ENCODE data around the gene CLIC1.

Gene CLIC1

DNA sequence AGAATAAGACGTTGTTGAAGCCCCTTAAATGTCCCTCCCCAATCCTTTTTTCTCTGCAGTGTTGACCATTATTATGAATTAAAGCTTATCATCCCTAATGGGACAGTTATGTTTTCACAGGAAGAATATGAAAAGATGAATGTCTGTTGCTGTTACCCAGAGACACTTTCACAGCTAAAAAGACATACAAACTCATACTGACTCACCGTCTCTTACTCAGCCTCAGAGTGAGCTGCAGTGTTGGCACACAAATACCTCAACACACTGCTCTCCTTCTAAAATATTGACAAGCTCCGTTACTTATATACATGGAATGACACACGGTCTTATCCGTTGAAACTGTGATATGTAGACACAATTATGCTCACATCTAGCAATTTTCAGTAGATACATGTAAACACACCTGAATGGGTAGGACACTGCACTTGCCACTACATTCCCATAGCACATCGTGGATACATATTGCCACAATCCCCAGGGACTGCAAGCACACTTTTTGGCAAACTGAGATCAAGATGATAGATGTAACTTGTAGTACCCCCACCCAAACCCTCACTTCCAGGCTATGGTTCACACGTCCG is 16.5 kb upstream of the CLIC1 start:
- H3K4me1 ChIP-seq (ENCODE audit: low read depth, poor library complexity, severe bottlenecking), result no peaks in the 10 kb centered on the region
- H3K27me3 ChIP-seq (ENCODE audit: insufficient read depth, low read depth), result no peaks in the 10 kb centered on the region
- H3K27ac ChIP-seq, result no peak overlapping the region
- no peak overlapping the region for H2AFZ ChIP-seq (ENCODE audit: low read depth)
- no peaks in the 10 kb centered on the region for H4K20me1 ChIP-seq (ENCODE audit: insufficient read depth)
- H3K4me3 ChIP-seq (IDR thresholded peaks at IDR 0.05; ENCODE audit: insufficient read depth, low read depth, low read length), result no peak overlapping the region
- no peak overlapping the region for H3K4me2 ChIP-seq
- TF ChIP-seq, protein P1, sequence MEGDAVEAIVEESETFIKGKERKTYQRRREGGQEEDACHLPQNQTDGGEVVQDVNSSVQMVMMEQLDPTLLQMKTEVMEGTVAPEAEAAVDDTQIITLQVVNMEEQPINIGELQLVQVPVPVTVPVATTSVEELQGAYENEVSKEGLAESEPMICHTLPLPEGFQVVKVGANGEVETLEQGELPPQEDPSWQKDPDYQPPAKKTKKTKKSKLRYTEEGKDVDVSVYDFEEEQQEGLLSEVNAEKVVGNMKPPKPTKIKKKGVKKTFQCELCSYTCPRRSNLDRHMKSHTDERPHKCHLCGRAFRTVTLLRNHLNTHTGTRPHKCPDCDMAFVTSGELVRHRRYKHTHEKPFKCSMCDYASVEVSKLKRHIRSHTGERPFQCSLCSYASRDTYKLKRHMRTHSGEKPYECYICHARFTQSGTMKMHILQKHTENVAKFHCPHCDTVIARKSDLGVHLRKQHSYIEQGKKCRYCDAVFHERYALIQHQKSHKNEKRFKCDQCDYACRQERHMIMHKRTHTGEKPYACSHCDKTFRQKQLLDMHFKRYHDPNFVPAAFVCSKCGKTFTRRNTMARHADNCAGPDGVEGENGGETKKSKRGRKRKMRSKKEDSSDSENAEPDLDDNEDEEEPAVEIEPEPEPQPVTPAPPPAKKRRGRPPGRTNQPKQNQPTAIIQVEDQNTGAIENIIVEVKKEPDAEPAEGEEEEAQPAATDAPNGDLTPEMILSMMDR (conservative IDR thresholded peaks at IDR 0.05; ENCODE audit: low read depth, low read length), result no peak
- no peaks in the 10 kb centered on the region for H3K36me3 ChIP-seq (ENCODE audit: insufficient read depth)
- H3K9ac ChIP-seq, result no peak overlapping the region
- no peaks in the 10 kb centered on the region for H3K79me2 ChIP-seq (ENCODE audit: insufficient read depth, low read depth)

DNA sequence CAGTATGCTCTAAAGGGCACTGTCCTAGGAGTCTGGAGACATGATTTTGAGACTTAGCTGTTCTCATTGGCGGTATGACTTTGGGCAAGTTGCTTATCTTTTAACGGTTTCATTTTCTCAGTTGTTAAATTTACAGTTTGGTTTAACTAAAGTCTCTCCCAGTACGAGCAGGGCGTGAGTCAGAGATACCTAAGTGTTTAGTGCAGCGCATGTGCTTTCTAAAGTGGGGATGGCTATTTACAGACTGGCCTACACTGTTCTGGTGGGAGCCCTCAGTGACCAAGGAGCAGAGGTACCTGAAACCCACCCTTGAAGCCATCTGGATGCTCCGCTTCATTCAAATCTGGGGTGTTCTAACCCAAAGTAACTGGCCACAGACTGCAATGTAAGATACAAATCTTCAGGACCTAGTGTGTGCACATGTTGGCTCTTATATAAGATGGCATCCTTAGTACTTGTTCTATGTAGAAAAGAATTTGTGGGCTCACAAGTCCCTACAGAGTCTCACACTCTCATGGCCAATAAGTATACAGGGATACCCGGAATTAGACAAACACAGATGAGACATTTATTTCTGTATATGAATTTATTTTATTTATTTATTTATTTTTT is 14.2 kb upstream of the CLIC1 start:
- Histone ChIP-seq H3K4me1 (ENCODE audit: low read depth, poor library complexity, severe bottlenecking) (no peaks in the 10 kb centered on the region), H3K9ac (no peak overlapping the region), H3K4me3 (IDR thresholded peaks at IDR 0.05; ENCODE audit: insufficient read depth, low read depth, low read length) (no peak overlapping the region), H3K27ac (no peak overlapping the region), H3K36me3 (ENCODE audit: insufficient read depth) (no peaks in the 10 kb centered on the region), H2AFZ (ENCODE audit: low read depth) (no peak overlapping the region), H3K79me2 (ENCODE audit: insufficient read depth, low read depth) (no peaks in the 10 kb centered on the region), H4K20me1 (ENCODE audit: insufficient read depth) (no peaks in the 10 kb centered on the region), H3K4me2 (no peak overlapping the region), H3K27me3 (ENCODE audit: insufficient read depth, low read depth) (no peaks in the 10 kb centered on the region)
- TF ChIP-seq, protein P1 (conservative IDR thresholded peaks at IDR 0.05; ENCODE audit: low read depth, low read length), result no peak

DNA sequence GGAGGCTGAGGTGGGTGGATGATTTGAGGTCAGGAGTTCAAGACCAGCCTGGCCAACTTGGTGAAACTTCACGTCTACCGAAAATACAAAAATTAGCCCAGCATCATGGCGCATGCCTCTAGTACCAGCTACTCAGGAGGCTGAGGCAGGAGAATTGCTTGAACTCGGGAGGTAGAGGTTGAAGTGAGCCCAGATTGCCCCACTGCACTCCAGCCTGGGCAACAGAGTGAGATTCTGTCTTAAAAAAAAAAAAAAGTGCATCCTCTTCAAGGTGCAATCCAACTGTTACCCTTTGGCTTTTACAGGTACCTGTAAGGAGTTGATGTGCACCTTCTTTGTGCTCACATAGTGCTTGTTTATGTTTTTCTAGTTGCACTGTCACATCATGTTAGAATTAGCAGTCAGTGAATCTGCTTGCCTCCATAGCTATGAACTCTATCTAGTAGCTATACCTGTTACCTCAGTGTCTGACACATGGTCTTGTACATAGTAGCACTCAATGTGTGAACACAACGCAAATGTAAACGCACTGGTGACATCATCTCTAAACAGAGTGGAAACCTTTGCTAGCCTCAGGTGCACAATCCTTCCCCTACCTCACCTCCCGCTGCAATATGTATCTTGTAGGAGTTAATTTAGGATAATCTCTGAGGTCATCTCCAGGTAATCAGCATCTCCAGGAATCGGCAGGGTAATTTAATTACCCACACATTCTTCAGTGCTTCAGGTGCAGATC is 13.1 kb upstream of the CLIC1 start:
- Histone ChIP-seq H3K4me2 (no peak overlapping the region), H4K20me1 (ENCODE audit: insufficient read depth) (no peaks in the 10 kb centered on the region), H2AFZ (ENCODE audit: low read depth) (no peak overlapping the region), H3K4me1 (ENCODE audit: low read depth, poor library complexity, severe bottlenecking) (no peaks in the 10 kb centered on the region), H3K36me3 (ENCODE audit: insufficient read depth) (no peaks in the 10 kb centered on the region), H3K4me3 (IDR thresholded peaks at IDR 0.05; ENCODE audit: insufficient read depth, low read depth, low read length) (no peak overlapping the region), H3K9ac (no peak overlapping the region), H3K79me2 (ENCODE audit: insufficient read depth, low read depth) (no peaks in the 10 kb centered on the region), H3K27me3 (ENCODE audit: insufficient read depth, low read depth) (no peaks in the 10 kb centered on the region), H3K27ac (no peak overlapping the region)
- TF ChIP-seq, protein P1 (conservative IDR thresholded peaks at IDR 0.05; ENCODE audit: low read depth, low read length), result no peak

DNA sequence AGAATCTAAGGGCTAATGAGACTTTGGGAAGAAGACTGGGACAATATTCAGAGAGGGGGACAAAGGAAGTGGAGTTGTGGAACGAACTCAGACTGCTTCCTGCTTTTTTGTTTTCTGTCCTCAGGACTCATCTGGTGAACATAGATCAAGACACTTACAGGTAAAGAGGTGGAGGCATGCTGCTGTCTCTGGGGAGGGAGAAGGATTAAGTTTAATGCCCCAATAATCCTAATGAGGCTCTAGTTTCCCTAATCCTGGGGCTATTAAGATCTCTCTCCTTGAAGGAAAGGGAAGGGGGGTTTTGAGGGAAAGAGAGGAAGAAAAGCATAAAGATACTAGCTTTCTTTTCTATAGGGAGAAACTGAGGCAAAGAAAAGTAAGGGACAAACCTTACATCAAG is 8.1 kb upstream of the CLIC1 start:
- no peak overlapping the region for H3K27ac ChIP-seq
- H3K4me3 ChIP-seq (IDR thresholded peaks at IDR 0.05; ENCODE audit: insufficient read depth, low read depth, low read length), result no peak overlapping the region
- H3K4me1 ChIP-seq (ENCODE audit: low read depth, poor library complexity, severe bottlenecking), result peaks cover 13% of the 10 kb centered on the region
- H3K27me3 ChIP-seq (ENCODE audit: insufficient read depth, low read depth), result no peaks in the 10 kb centered on the region
- H3K36me3 ChIP-seq (ENCODE audit: insufficient read depth), result no peaks in the 10 kb centered on the region
- no peaks in the 10 kb centered on the region for H4K20me1 ChIP-seq (ENCODE audit: insufficient read depth)
- H2AFZ ChIP-seq (ENCODE audit: low read depth), result no peak overlapping the region
- TF ChIP-seq, protein P1 (conservative IDR thresholded peaks at IDR 0.05; ENCODE audit: low read depth, low read length), result no peak
- no peak overlapping the region for H3K4me2 ChIP-seq
- peaks cover 12% of the 10 kb centered on the region; the same call in 1 of the 2 replicates for H3K79me2 ChIP-seq (ENCODE audit: insufficient read depth, low read depth)
- H3K9ac ChIP-seq, result no peak overlapping the region
